NCI-H187 treated with DMSO at 0.1 percent for 48 hours (cell line): ENCODE measurements around the gene LILRB2.
"Not testable (repeated sequence)": the region's sequence is repeated elsewhere in the genome, so short reads cannot be mapped to it uniquely, and the experiment has no call there.

Source experiments
- DNase-seq: peaks from one replicate; lab custom pipeline; 2025; lab: John Stamatoyannopoulos, UW

The LILRB2 gene

DNA sequence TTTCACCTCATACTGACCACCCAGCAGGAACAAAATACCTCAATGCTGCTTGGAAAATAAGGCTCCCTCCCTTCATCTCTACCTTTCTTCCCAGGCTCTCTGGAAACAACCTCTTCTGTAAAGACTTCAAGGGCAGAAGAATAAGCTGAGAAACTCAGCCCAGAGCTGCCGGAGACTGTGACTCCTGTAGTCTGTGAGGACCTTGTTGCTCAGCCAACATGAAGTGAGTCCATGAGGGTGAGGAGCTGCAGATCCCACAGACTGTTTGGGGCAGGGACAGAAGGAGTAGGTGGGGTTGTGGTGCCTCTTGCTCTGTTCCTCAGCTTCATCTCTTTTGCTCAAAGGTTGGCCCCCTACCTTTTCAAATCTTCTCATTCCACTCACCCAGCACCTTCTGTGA lies 24.2 kb upstream of the LILRB2 start:
- DNase-seq: no peak

DNA sequence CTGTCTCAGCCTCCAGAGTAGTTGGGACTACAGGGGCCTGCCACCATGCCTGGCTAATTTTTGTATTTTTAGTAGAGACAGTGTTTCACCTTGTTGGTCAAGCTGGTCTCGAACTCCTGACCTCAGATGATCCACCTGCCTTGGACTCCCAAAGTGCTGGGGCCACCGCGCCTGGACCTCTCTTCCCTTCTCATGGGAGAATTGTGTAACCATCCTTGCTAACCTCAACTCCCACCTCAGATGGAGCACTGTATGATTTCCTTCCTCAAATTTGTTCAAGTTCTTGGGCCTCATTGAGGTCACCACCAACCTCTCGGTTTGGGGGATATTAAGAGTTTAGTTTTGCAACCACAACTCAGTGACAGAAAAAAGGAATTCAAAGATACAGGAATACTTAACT lies 21.3 kb upstream of the LILRB2 start:
- DNase-seq: no peak

DNA sequence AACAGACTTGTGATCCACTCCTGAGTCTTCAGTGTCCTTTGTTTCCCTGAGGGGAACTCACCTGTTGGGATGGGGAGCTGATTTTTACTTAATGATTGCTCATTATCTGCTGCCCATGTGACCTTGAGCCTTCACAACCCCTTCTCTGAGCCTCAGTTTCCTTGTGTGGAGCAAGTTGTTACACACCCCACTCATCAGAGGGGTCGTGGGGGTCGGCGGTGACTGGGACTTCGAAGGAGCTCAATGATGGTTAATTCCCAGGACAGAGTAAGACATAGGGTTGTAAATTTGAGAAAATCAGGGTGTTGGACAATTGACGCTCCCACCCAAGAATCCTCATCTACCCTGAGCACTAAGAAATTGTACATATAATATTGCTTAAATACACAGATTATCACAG lies 18.6 kb upstream of the LILRB2 start:
- DNase-seq: no peak

DNA sequence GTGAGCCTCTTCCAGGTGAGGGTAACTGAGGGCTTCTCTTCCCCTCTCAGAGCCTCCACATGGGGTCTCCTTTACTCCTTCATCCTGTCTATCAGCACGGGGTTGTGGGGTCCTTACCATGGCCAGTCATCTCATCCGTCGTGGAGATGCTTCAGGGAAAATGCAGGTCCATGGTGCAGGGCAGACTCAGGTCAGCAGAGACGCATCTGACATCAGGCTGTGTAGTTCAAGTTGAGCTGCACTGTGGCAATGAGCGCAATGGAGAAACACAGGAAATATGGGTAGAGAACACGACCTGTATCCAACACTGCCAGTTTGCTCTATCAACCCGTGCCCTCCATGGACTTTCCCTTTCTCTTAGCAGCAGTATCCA lies 18.2 kb upstream of the LILRB2 start:
- no peak for DNase-seq

DNA sequence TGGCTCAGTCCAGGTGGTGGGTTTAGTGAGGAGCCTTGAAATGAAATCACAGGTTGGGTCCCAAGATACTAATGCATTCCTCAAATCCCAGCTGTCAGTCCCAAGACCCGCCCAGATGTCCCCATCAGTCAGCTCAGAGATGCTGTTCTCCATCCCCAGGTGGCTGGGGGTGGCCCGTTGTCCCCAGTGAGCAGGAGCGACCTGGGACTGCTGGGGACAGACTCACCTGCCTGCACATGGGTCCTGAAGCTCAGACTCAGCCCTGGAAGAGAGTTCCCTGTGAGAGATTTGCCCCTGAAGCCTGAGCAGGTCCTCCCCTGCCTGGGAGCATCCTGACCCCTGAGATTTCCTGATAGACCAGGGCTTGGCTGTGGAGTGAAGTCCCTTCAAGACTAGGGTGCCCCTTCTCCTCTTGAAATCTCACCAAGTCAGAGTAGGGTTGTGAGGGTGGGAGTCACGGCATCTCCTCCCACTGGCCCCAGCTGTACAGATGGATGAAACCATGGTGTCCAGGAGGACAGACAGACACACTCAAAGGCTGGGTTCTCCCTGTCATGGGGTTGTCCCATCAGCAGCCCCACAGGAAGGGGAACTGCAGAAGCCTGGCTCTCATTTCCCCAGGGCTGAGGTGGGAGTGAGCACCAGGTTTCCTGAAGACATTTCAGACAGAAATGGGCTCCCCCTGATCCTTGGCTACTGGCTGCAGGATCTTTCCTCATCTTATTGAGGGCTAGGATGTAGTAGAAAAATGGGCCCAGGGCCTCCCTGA lies 17.6 kb upstream of the LILRB2 start:
- DNase-seq: no peak

DNA sequence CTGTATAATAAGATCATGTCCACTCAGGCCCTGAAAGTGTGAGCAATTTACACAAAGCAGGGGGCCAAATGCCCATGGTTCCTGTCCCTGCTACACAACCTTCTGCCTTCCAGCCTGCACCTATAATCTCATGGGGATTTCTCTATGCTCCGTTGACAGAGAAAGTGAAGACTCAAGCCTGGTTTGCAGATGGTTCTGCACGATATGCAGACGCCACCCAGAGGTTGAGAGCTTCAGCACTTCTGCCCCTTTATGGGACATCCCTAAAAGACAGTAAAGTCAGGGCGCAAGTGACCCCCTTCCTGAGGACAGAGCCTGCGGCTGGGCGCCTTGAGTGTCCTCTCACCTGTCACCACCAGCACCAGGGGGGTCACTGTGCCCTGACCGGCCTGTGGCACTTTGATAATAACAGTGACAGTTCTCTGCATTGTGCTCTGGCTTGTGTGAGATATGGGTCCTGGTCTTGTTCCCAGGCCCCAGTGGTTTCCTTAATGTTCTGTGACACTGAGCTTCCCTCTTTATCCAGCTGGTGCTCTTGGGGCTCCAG lies 16.9 kb upstream of the LILRB2 start:
- no peak for DNase-seq

DNA sequence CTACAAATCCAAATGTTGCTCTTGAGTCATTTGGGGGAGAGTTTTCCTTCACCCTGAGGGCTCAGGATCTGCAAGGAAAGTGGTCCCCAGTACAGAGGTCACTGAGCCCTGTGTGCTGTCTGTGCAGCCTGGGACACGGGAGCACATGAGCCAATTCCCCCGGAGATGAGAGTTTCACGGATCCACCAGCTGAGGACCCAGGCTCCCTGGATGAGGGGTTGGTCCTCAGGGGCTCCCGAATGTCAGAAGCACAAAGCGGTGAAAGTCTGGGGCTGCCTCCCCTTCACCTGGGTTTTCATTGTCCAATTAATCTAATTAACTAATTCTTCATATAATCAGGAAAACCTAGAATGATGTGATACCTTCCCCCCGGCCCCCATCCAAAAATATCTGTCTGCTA lies 13.6 kb upstream of the LILRB2 start:
- DNase-seq: no peak

DNA sequence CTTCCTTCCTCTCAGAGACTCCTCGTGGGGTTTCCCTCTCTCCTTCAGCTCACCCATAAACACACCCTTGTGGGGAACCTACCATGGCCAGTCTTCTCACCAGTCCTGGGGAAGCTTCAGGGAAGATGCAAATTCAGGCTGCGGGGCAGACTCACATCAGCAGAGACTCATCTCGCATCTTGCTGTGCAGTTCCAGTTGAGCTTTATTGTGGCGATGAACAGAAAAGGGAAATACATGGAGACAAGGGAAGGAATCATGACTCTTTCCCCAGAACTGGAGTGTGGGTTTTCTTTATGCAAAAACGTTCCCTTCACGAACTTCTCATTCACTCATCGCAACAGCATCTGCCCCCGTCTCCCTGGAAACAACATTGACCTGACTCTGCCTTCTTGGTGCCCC lies 8.2 kb upstream of the LILRB2 start:
- not testable (repeated sequence) for DNase-seq

DNA sequence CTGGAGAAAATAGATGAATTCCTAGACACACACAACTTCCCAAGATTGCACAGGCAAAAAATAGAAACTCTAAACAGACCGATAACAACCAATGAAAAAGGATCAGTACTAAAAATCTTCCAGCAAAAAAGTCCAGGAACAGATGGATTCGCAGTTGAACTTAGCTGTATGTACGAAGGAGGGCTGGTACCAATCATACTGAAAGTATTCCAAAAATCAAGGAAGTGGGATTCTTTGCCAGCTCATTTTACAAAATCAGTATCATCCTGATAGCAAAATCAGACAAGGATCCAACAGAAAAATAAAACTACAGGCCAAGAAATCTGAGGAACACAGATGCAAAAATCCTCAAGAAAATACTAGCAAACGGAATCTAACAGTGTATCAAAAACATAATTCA lies 6.5 kb upstream of the LILRB2 start:
- no peak for DNase-seq

DNA sequence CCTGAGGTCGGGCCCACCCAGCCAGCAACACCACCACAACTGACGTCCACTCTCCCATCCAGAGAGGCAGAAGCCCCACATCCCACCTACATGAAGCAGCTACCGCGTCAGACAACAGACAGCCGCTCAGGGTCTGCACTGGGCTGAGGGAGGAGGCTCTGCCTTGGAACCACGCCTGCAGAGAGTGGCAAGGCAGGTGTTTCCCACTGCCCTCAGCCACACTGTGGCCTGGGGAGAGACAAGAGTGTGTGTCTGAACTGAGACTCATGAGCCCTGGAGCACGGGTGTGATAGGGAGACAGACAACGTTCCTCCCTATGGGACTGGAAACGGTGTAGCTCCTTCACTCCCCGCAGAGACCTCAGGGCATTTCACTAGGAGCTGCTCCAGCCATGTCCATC lies 5.4 kb upstream of the LILRB2 start:
- DNase-seq: not testable (repeated sequence)

DNA sequence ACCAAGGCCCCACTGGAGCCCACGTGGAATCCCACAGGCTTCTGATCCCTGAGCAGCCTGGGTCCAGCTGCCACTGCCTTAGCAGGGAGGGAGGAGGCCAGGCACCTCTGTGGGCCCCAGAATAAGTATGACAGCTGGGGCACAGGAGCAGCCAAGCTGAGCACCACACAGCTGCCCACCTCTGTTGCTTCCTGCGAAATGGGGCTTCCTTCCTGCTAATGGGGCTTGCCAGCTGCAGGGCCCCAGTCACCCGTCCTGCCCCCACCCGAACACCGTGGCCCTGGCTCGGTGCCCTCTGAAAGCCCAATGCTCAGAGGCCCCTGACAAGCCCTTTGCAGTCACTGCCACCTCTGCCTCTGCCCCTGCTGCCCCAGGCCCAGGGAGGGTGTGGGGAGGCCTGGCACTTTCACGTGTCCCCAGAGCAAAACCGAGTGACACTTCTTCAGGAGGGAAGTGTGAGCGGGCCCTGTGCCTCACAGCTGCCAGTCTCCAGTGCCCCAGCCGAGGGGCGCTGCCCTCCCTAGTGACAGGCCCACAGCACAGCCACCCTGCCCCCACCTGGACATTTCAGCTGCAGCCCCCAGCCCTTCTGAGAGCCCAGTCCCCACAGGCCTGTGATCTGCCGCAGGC lies 4.6 kb upstream of the LILRB2 start:
- DNase-seq: not testable (repeated sequence)

DNA sequence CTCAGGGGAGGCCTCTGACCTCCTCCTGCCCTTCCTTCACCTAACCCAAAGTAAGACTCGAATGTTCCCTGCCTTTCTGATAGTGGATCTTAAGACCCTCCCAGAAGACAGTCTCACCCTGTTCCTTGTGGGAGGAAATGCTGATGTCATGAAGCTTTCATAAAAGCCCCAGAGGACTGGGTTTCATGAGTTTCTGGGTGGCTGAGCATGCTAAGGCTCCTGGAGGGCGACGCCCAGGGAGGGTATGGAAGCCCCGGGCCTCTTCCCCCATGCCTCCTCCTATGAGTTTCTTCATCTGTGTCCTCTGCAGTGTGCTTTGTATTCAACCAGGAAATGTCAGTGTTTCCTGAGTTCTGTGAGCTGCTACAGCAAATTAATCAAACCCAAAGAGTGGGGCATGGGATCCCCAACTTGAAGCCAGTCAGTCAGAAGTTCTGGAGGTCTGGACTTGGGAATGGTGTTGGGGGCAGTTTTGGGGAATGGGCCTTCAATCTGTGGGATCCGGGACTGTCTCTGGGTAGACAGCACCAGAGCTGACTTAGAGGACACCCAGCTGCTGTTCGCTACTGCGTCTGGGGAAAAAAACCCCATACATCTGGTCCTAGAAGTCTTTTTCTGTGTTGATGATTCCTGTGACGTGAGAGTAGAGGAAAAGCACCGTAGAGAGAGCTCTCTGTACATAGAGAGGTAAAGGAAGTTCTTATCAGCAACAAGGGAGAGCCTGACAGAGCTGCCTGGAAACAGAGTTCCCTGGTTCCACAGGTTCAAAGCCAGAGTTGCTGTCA lies 2.0 kb upstream of the LILRB2 start:
- no peak for DNase-seq

DNA sequence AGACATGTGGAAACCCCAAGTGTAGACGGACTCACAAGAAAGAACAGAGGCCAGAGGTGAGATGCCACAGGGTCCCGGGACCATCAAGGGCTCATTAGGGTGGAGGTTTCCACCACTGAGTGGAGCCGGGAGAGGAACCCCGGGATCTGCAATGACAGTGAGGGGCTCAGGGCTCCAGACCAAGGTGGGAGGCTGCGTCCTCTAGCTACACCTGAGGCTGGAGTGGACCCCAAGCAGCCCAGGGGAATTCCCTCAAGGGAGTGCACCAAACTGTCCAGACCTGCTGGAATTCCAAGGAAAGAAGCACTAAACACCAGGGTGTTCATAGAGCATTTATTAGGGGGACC lies 792 bp upstream of the LILRB2 start:
- not testable (repeated sequence) for DNase-seq

DNA sequence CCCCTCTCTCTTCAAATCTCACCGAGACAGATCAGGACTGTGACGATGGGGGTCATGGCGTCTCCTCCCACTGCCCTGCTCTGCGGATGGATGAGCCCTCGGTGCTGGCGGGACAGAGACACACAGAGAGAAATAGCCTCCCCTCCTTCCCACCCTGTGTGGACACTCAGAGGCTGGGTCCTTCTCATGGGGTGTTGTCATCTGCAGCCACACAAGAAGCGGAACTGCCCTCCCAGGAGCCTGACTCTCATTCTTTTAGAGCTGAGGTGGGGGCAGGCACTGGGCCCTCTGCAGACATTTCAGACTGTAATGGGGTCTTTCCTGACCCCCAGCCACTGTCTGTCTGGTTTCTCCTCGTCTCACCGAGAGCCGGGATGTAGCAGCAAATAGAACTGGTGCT lies 469 bp downstream of the LILRB2 start:
- DNase-seq: not testable (repeated sequence)

DNA sequence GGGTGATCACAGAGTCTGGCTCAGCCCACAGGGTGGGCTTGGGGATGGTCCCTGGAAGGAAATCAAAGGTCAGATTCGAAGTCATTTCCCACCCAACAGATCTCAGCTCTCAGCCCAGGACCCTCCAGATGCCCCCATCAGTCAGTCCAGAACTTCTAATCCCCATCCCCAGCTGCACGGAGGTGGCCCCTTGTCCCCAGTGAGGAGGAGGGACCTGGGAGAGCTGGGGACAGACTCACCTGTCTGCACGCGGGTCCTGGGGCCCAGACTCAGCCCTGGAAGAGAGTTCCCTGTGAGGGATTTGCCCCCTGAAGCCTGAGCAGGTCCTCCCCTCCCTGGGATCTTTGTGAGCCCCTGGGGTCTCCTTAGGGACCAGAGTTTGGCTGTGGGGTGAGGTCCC lies 885 bp downstream of the LILRB2 start:
- not testable (repeated sequence) for DNase-seq

DNA sequence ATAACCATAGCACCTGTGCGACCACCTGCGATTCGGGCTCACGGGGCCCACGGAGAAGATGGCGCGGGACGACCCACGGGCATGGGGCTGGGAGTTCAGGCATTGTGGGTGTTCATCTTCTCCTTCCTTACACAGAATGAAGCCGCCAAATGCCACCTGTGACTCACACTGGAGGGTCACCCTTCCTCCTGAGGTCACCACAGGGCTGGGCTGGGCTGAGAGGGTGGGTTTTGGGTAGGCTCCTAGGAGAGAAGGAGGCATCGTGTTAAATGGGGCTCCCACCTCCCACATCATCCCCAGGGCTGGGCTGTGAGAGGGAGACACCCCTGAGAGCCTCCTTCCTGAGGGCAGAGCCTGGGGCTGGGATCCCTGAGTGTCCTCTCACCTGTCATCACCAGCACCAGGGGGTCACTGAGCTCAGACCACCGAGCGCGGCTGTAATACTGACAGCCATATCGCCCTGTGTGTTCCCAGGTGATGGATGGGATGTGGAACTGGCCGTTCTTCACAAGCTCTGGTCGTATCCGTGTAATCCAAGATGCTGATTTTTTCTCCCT lies 1.4 kb downstream of the LILRB2 start:
- DNase-seq: no peak

DNA sequence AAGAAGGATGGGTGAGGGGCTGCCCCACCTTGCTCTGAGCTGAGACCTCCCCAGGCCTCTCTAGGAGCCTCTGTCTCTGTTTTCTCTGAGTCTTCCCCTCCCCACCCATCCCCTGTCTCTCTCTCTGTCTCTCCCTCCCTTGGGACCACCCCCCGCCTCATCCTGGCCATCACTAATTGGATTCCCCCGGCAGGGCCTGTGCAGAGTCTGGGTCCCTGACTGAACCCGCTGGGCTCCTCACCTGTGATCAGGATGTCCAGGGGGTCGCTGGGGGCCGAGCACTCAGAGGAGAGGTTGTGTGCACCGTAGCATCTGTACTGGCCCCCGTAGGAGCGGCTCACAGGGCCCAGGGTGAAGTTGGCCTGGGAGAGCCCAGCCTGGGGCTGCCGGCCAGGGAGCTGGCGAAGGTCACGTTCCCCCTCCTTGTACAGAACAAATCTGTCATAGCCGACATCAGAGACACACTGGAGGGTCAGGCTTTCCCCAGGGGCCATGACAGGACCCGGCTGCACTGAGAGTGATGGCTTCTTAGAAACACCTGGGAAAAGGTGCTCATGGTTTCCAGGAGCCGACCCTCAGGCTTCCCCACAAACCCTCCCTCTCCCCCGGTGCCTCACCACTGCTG lies 2.2 kb downstream of the LILRB2 start:
- DNase-seq: not testable (repeated sequence)

DNA sequence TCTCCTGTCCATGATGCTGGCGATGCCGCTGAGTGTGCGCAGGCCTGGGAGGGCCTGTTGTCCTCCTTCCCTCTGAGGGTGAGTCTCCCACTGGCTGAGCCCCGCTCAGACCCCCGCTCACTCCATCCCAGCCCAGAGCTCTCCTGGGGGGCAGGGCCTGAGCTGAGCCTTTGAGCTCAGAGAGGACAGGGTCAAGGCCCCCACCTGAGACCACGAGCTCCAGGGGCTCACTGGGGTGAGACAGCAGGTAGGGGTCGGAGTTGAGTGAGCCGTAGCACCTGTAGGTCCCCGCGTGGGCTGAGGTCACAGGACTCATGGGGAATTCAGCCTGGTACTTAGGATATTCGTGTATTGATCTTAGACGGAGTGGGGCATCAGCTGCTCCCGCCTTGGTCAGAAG lies 2.9 kb downstream of the LILRB2 start:
- not testable (repeated sequence) for DNase-seq

DNA sequence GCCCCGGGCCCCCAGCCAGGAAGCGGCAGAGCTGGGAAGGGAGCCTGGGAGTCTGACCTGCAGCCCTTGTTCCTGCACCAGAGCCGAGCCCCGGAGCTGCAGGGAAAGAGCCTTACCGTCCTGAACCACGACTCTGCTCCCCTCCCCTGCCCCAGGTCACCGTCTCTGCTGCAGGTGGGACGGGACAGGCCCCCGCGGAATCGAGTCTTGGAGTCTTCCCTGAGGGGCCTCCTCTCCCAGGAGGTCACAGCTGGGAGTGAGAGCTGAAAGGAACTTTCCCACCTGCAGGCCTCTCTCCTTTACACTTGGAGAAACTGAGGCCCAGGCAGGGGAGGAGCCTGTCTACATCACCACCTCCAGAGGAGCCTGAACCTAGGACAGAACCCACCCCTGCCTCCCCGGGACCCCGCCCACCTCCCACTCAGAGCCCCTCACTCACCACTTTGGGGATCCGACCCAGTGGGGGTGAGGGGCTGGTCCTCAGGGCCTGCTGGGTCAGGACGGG lies 3.7 kb downstream of the LILRB2 start:
- not testable (repeated sequence) for DNase-seq

DNA sequence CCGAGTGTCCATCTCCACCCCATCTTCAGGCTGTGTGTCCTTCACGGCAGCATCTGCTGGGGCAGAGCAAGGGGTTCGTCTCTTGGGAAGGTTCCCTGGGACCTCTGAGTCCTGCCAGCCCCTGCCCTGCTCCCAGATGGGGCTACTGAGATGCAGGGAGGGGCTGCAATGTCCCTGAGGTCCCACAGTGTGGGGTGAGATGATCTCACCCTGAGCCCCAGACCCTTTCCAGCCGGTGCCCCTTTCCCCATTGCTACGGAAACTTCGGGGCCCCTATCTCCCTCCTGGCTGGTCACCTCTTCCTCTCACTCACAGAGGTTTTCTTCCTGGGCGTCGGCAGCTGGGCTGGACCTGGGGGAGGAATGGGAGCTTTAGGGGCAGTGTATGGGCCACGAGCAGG lies 5.0 kb downstream of the LILRB2 start:
- DNase-seq: no peak

DNA sequence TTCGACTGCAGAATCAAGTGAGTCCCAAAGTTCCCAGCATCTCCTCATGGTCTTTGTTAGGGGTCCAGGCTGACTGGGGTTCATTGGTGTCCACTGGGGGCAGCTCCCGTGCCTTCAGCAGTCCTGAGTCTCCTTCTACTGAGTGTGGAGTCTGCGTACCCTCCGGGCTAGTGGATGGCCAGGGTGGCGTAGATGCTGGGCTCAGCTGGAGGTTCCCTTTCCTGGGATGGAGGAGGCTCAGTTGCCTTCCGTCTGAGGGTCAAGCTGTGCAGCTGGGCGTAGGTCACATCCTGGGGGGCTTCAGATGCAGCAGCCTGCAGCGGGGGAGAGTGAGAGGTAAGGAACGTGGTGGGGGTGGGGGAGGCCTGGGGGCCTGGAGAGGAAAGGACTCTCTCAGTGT lies 6.4 kb downstream of the LILRB2 start:
- not testable (repeated sequence) for DNase-seq

DNA sequence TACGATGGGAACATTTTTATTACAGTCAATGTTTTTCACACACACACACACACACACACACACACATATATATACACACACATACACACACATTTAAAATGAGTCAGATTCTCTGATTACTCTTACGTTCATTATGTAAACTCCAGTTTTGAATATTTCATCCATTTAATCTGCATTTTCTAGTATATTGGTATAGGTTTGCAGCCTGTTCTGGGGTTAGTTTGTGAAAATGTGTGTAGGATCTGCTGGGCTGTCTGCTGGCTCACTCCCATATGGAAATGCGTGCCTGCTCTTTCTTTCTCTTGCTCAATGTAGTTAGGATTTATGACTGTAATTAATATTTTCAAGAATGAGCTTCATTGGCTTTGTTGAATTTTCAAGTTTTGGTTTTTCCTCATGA lies 7.1 kb downstream of the LILRB2 start:
- DNase-seq: no peak
